Right lobe of liver (tissue), 4 donors: ENCODE results near the gene TTLL5.

Experiments used
- POLR2A ChIP-seq: fragments of 450-650 bp; IDR thresholded peaks from one replicate; pipeline ENCODE4 v1.6.1; 2017; ENCODE audit warnings: antibody characterized with exemption, mild to moderate bottlenecking
- TF ChIP-seq, protein P1 (sequence below), 4 donors: fragments of 200-600 bp in 3 of 4; fragments of 450-650 bp in 1 of 4; IDR thresholded peaks; one replicate each; pipeline versions ENCODE4 v1.5.1 to v1.8.0; 2016 to 2022; ENCODE audit warnings: antibody characterized with exemption in 4 of 4, mild to moderate bottlenecking in 2 of 4
- donor health status: DM: no; HTN: no; CAD: no.
- donor health status: DM: no; HTN: no; CAD: no.
- donor health status: DM: no; HTN: yes; CAD: no.

DNA sequence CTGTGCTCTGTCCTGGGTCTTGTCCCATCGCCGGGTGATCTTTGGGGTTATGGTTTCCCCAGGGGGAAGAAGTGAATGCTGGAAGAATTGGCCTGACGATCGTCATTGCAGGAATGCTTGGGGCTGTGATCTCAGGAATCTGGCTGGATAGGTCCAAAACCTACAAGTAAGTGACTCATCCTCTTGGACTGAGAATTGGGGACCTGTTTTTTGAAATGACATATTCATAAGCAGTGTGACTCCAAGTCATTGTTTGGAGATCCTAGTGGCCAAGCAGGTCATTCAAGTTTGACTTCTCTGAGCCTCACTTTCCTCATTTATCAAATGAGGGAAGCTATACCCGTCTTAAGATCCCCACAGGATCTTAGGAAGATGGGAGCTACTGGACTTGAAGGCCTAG is 26.2 kb upstream of the TTLL5 start:
- TF ChIP-seq, protein P1, sequence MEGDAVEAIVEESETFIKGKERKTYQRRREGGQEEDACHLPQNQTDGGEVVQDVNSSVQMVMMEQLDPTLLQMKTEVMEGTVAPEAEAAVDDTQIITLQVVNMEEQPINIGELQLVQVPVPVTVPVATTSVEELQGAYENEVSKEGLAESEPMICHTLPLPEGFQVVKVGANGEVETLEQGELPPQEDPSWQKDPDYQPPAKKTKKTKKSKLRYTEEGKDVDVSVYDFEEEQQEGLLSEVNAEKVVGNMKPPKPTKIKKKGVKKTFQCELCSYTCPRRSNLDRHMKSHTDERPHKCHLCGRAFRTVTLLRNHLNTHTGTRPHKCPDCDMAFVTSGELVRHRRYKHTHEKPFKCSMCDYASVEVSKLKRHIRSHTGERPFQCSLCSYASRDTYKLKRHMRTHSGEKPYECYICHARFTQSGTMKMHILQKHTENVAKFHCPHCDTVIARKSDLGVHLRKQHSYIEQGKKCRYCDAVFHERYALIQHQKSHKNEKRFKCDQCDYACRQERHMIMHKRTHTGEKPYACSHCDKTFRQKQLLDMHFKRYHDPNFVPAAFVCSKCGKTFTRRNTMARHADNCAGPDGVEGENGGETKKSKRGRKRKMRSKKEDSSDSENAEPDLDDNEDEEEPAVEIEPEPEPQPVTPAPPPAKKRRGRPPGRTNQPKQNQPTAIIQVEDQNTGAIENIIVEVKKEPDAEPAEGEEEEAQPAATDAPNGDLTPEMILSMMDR (IDR thresholded peaks at IDR 0.05) = no peak
- no peak for TF ChIP-seq POLR2A
